IMR-90 (cell line): Measurements from ENCODE around the gene DAPK1. TPM values are rescaled to one million over a fixed set of nuclear protein-coding genes. Genes with fewer than 3 reads are reported as not detected.

Experiments used
- ATAC-seq: fragments of 200-7000 bp; cut with Tn5 transposase; 2 replicates; pipeline ENCODE4 v1.9.1; 2020; ENCODE audit warnings: low read depth, mild to moderate bottlenecking, moderate library complexity
- BruUV-seq: library from RNA; stranded (reverse); fragments of 400-500 nt; replicated peaks from 2 replicates; lab custom pipeline; 2021; lab: Mats Ljungman, UMichigan
- CTCF ChIA-PET: fragments of 300-600 bp; formaldehyde crosslinking; extraction: SDS; loops from one replicate; lab custom pipeline; 2021; ENCODE audit warnings: antibody characterized with exemption; lab: Yijun Ruan, JAX
- POLR2A ChIA-PET: fragments of 300-600 bp; sonication (Branson Sonifier 250); formaldehyde crosslinking; loops from one replicate; lab custom pipeline; 2022; ENCODE audit warnings: antibody characterized with exemption; ENCODE audit not compliant: unreplicated experiment; lab: Charles Lee
- DNase-seq: peaks from one replicate; pipeline ENCODE4 v3.0.0; 2013
- H2AFZ ChIP-seq: replicated peaks from 2 replicates; pipeline ENCODE3; 2013; ENCODE audit warnings: low read length, mild to moderate bottlenecking; ENCODE audit not compliant: poor library complexity
- H2AK5ac ChIP-seq: 2 replicates; pipeline ENCODE4 v1.6.1; 2013; ENCODE audit warnings: low read depth, low read length, inconsistent platforms
- H2AK9ac ChIP-seq: replicated peaks from 2 replicates; pipeline ENCODE3; 2013; ENCODE audit warnings: mild to moderate bottlenecking, low read depth, low read length, moderate library complexity; ENCODE audit not compliant: poor library complexity
- H2BK120ac ChIP-seq: 2 replicates; pipeline ENCODE4 v1.6.1; 2013; ENCODE audit warnings: low read depth, low read length, inconsistent platforms
- H2BK15ac ChIP-seq: 3 replicates; pipeline ENCODE4 v1.6.1; 2013; ENCODE audit warnings: low read depth, low read length, inconsistent platforms
- H2BK20ac ChIP-seq: 2 replicates; pipeline ENCODE4 v1.6.1; 2013; ENCODE audit warnings: low read depth, mild to moderate bottlenecking, inconsistent platforms, low read length, moderate library complexity
- H2BK5ac ChIP-seq: 2 replicates; pipeline ENCODE4 v1.6.1; 2013; ENCODE audit warnings: mild to moderate bottlenecking, low read depth, low read length, inconsistent platforms; ENCODE audit not compliant: poor library complexity, severe bottlenecking
- H3K14ac ChIP-seq: replicated peaks from 2 replicates; pipeline ENCODE4 v1.6.1; 2013; ENCODE audit warnings: low read depth, low read length, inconsistent platforms
- H3K18ac ChIP-seq: 2 replicates; pipeline ENCODE4 v1.6.1; 2013; ENCODE audit warnings: low read depth, low read length, control low read depth
- H3K23ac ChIP-seq: 2 replicates; pipeline ENCODE4 v1.6.1; 2013; ENCODE audit warnings: low read depth, low read length, inconsistent platforms
- H3K27ac ChIP-seq: 2 replicates; pipeline ENCODE4 v1.5.1; 2013; ENCODE audit warnings: mild to moderate bottlenecking, control low read depth, low read length; ENCODE audit not compliant: insufficient read depth
- H3K27me3 ChIP-seq: 2 replicates; pipeline ENCODE4 v1.6.1; 2013; ENCODE audit warnings: low read length; ENCODE audit not compliant: control insufficient read depth, insufficient read depth
- H3K36me3 ChIP-seq: 2 replicates; pipeline ENCODE4 v1.6.1; 2013; ENCODE audit warnings: low read length, mixed read lengths; ENCODE audit not compliant: control insufficient read depth, insufficient read depth
- H3K4ac ChIP-seq: 2 replicates; pipeline ENCODE4 v1.6.1; 2013; ENCODE audit warnings: low read depth, low read length, inconsistent platforms
- H3K4me1 ChIP-seq: 2 replicates; pipeline ENCODE4 v1.6.1; 2013; ENCODE audit warnings: low read length, mixed read lengths; ENCODE audit not compliant: control insufficient read depth, insufficient read depth
- H3K4me2 ChIP-seq: 2 replicates; pipeline ENCODE4 v1.6.1; 2013; ENCODE audit warnings: low read depth, mild to moderate bottlenecking, control low read depth, low read length, moderate library complexity
- H3K4me3 ChIP-seq: 2 replicates; pipeline ENCODE4 v1.5.1; 2013; ENCODE audit warnings: low read depth, mild to moderate bottlenecking, control low read depth, low read length, moderate library complexity; ENCODE audit not compliant: insufficient read depth
- H3K56ac ChIP-seq: 2 replicates; pipeline ENCODE4 v1.6.1; 2013; ENCODE audit warnings: low read length, inconsistent platforms; ENCODE audit not compliant: insufficient read depth; ENCODE audit errors: extremely low read depth
- H3K79me1 ChIP-seq, 2 experiments: 2 replicates each; pipeline ENCODE4 v1.6.1; 2013; ENCODE audit warnings: low read length in 2 of 2, inconsistent platforms in 1 of 2, low read depth in 1 of 2
- H3K9ac ChIP-seq: 2 replicates; pipeline ENCODE4 v1.6.1; 2013; ENCODE audit warnings: low read depth, low read length, control low read depth
- H3K9me1 ChIP-seq: 2 replicates; pipeline ENCODE4 v1.6.1; 2013; ENCODE audit warnings: low read length, inconsistent platforms; ENCODE audit not compliant: insufficient read depth
- H3K9me3 ChIP-seq: 2 replicates; pipeline ENCODE4 v1.6.1; 2013; ENCODE audit warnings: low read length; ENCODE audit not compliant: control insufficient read depth, insufficient read depth
- H4K20me1 ChIP-seq: 2 replicates; pipeline ENCODE4 v1.6.1; 2013; ENCODE audit warnings: low read length, inconsistent platforms; ENCODE audit not compliant: insufficient read depth
- H4K5ac ChIP-seq: 2 replicates; pipeline ENCODE4 v1.6.1; 2013; ENCODE audit warnings: mild to moderate bottlenecking, low read depth, low read length, control low read depth
- H4K8ac ChIP-seq, 2 experiments: 2 replicates each; pipeline ENCODE4 v1.6.1; 2013; ENCODE audit warnings: low read depth in 2 of 2, low read length in 2 of 2, control low read depth in 1 of 2, inconsistent platforms in 1 of 2
- H4K91ac ChIP-seq: 2 replicates; pipeline ENCODE4 v1.6.1; 2013; ENCODE audit warnings: low read depth, low read length, inconsistent platforms; ENCODE audit not compliant: insufficient read depth
- BHLHE40 ChIP-seq: fragments of 150-350 bp; IDR thresholded peaks from 2 replicates; pipeline ENCODE4 v1.6.1; 2016; ENCODE audit warnings: mild to moderate bottlenecking, low read depth, low read length
- CEBPB ChIP-seq: IDR thresholded peaks from 2 replicates; pipeline ENCODE4 v1.6.1; 2012; ENCODE audit warnings: low read depth, low read length, improper control_type of control experiment
- ELK1 ChIP-seq: fragments of 150-350 bp; IDR thresholded peaks from 2 replicates; pipeline ENCODE4 v1.6.1; 2016; ENCODE audit warnings: low read depth, mild to moderate bottlenecking, low read length, moderate library complexity, borderline replicate concordance
- FOS ChIP-seq: fragments of 150-350 bp; IDR thresholded peaks from 2 replicates; pipeline ENCODE4 v1.6.1; 2016; ENCODE audit warnings: low read depth, low read length
- MAFK ChIP-seq: IDR thresholded peaks from 2 replicates; pipeline ENCODE4 v1.6.1; 2012; ENCODE audit warnings: low read depth, low read length, improper control_type of control experiment
- MAZ ChIP-seq: IDR thresholded peaks from 2 replicates; pipeline ENCODE4 v1.6.1; 2012; ENCODE audit warnings: low read depth, mild to moderate bottlenecking, low read length, improper control_type of control experiment, moderate library complexity, borderline replicate concordance
- POLR2A ChIP-seq: IDR thresholded peaks from 2 replicates; pipeline ENCODE4 v1.6.1; 2012; ENCODE audit warnings: mild to moderate bottlenecking, low read depth, low read length
- RCOR1 ChIP-seq: IDR thresholded peaks from 2 replicates; pipeline ENCODE4 v1.6.1; 2012; ENCODE audit warnings: mild to moderate bottlenecking, low read length, improper control_type of control experiment; ENCODE audit not compliant: insufficient replicate concordance
- WGBS, 2 experiments: methylation state at CpG; one replicate each; pipeline versions ENCODE4 v1.1.5 to v1.1.7; 2013; ENCODE audit warnings: missing lambda C conversion rate in 2 of 2; ENCODE audit not compliant: insufficient read length in 1 of 2; ENCODE audit errors: extremely low coverage in 2 of 2; 5-methylcytosine and 5-hydroxymethylcytosine counted together
- dilution Hi-C: fragments of 300-500 bp; cut with HindIII; formaldehyde crosslinking; loops from one replicate; pipeline ENCODE4 v1.14.3; 2018; ENCODE audit warnings: low sequenced_read_pairs; ENCODE audit not compliant: unreplicated experiment
- in situ Hi-C: fragments of 300-500 bp; cut with MboI; formaldehyde crosslinking; loops from 3 replicates; pipeline ENCODE4 v1.14.3; 2019; ENCODE audit warnings: low sequenced_read_pairs, inconsistent platforms, mixed read lengths
- intact Hi-C: fragments of 100-400 bp; cut with micrococcal nuclease; formaldehyde crosslinking; loops from 2 replicates; pipeline ENCODE4 v1.10.0; 2022
- polyA plus RNA-seq, 3 experiments: library from polyadenylated mRNA; depleted of rRNA; stranded (reverse); fragments of >200 nt; gene quantifications; 2 replicates each; pipeline ENCODE4 v1.2.3, GENCODE V29; 2012; ENCODE audit warnings: low replicate concordance in 1 of 3
- total RNA-seq: library from RNA; depleted of rRNA; stranded (reverse); fragments of >200 nt; gene quantifications from 2 replicates; pipeline ENCODE4 v1.2.3, GENCODE V29; 2012

The DAPK1 gene
- total and polyA plus RNA-seq, 2 of the 4 experiments (the other 2 are of a cell fraction) = under 0.01 to 0.03 TPM

- Histone ChIP-seq H4K8ac (no peak overlapping the region), H3K23ac (no peak overlapping the region), H3K4me2 (no peak overlapping the region), H3K18ac (no peak overlapping the region), H3K56ac (no peak overlapping the region), H2BK20ac (no peak overlapping the region), H3K36me3 (no peaks in the 10 kb centered on the region), H3K4me3 (no peak overlapping the region), H2BK15ac (no peak overlapping the region), H3K14ac (no peak overlapping the region), H4K20me1 (no peaks in the 10 kb centered on the region; the same call in 1 of the 2 replicates), H4K91ac (no peak overlapping the region), H2AFZ (no peak overlapping the region), H3K9me3 (no peaks in the 10 kb centered on the region), H3K9ac (no peak overlapping the region), H2BK120ac (no peak overlapping the region), H3K27ac (no peak overlapping the region), H3K4me1 (no peaks in the 10 kb centered on the region), H2AK5ac (no peak overlapping the region), H3K9me1 (no peaks in the 10 kb centered on the region), H2AK9ac (no peak overlapping the region), H2BK5ac (no peak overlapping the region), H3K79me1 (no peaks in the 10 kb centered on the region), H3K27me3 (peaks cover 7% of the 10 kb centered on the region; the same call in 1 of the 2 replicates), H3K4ac (no peak overlapping the region), H4K5ac (no peak overlapping the region)
- no peak for TF ChIP-seq MAFK
- TF ChIP-seq CEBPB = no peak
- no peak for TF ChIP-seq BHLHE40
- no peak for TF ChIP-seq ELK1
- TF ChIP-seq FOS = no peak
- TF ChIP-seq MAZ = no peak
- no peak for TF ChIP-seq RCOR1
- no peak for TF ChIP-seq POLR2A
- in situ Hi-C loops (loop anchor here (5.0 to 25.0 kb wide), 3 partner anchors 135 to 1335 kb away; no protein-coding TSS in a partner anchor), intact Hi-C loops (no loop called here), dilution Hi-C loops (no loop called here)
- peak; percentile 4 for DNase-seq
- no TSS peak for BruUV-seq
- ChIA-PET CTCF (interaction anchor here (0.7 to 0.8 kb wide), 2 partner anchors 340 to 365 kb away, joined by 3 to 4 read pairs; no protein-coding TSS in a partner anchor), POLR2A (no interaction called here)
- no peak; the same call in 1 of the 2 replicates for ATAC-seq
- 74% methylated on average over 6 of the region's 14 CpGs; no CpG with 5 or more reads in 1 of the 2 experiments for WGBS, 2 experiments
These were observed 179.5 kb downstream of the DAPK1 start for GRCh38 chr9:87676976-87677775.
